ENCODE data around the gene HCN4.

- TF ChIP-seq POLR2A (IDR thresholded peaks at IDR 0.05) (no peak), CTCF (IDR thresholded peaks at IDR 0.05) (no peak), EP300 (IDR thresholded peaks at IDR 0.05) (no peak)
Measured at GRCh38 chr15:73308305-73308704, 60.5 kb downstream of the HCN4 start.
